ENCODE data around the gene PSMD13.

DNA sequence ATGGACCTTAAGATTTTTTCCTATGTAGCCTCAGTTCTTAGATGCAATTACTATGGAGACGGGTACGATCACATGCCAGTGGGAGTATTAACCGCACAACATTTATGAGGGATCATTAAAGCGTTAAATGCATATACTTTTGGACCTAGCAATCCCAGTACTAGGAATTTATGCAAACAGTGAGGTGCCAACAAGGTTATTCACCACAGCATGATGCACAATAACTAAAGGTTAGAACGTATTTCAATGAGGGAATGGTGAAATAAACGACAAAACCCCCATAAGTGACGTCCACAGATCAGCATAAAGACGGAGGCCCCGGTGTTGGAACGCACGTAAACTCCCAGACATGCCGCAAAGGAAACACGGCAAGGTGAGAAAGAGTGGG lies 1.2 kb upstream of the PSMD13 start:
- TF ChIP-seq, protein P1, sequence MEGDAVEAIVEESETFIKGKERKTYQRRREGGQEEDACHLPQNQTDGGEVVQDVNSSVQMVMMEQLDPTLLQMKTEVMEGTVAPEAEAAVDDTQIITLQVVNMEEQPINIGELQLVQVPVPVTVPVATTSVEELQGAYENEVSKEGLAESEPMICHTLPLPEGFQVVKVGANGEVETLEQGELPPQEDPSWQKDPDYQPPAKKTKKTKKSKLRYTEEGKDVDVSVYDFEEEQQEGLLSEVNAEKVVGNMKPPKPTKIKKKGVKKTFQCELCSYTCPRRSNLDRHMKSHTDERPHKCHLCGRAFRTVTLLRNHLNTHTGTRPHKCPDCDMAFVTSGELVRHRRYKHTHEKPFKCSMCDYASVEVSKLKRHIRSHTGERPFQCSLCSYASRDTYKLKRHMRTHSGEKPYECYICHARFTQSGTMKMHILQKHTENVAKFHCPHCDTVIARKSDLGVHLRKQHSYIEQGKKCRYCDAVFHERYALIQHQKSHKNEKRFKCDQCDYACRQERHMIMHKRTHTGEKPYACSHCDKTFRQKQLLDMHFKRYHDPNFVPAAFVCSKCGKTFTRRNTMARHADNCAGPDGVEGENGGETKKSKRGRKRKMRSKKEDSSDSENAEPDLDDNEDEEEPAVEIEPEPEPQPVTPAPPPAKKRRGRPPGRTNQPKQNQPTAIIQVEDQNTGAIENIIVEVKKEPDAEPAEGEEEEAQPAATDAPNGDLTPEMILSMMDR (IDR thresholded peaks at IDR 0.05 in 2 of 3, conservative IDR thresholded peaks at IDR 0.05 in 1 of 3; ENCODE audit: borderline replicate concordance in 1 of 3, insufficient read depth in 1 of 3, low read depth in 2 of 3, low read length in 2 of 3) = no peak
- TF ChIP-seq, protein P2, sequence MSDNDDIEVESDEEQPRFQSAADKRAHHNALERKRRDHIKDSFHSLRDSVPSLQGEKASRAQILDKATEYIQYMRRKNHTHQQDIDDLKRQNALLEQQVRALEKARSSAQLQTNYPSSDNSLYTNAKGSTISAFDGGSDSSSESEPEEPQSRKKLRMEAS (IDR thresholded peaks at IDR 0.05) = no peak
- TF ChIP-seq, protein P3, sequence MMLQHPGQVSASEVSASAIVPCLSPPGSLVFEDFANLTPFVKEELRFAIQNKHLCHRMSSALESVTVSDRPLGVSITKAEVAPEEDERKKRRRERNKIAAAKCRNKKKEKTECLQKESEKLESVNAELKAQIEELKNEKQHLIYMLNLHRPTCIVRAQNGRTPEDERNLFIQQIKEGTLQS (IDR thresholded peaks at IDR 0.05) = no peak
- no peak for TF ChIP-seq RAD21 (IDR thresholded peaks at IDR 0.05; ENCODE audit: low read depth)
- no peak for TF ChIP-seq EZH2phosphoT487 (IDR thresholded peaks at IDR 0.05; ENCODE audit: borderline replicate concordance)
- no peak for TF ChIP-seq POLR2A (IDR thresholded peaks at IDR 0.05; ENCODE audit: borderline replicate concordance, extremely low read depth, insufficient read depth, insufficient read length)
- no peak for TF ChIP-seq SP1 (IDR thresholded peaks at IDR 0.05; ENCODE audit: low read depth)
- TF ChIP-seq, protein P4, sequence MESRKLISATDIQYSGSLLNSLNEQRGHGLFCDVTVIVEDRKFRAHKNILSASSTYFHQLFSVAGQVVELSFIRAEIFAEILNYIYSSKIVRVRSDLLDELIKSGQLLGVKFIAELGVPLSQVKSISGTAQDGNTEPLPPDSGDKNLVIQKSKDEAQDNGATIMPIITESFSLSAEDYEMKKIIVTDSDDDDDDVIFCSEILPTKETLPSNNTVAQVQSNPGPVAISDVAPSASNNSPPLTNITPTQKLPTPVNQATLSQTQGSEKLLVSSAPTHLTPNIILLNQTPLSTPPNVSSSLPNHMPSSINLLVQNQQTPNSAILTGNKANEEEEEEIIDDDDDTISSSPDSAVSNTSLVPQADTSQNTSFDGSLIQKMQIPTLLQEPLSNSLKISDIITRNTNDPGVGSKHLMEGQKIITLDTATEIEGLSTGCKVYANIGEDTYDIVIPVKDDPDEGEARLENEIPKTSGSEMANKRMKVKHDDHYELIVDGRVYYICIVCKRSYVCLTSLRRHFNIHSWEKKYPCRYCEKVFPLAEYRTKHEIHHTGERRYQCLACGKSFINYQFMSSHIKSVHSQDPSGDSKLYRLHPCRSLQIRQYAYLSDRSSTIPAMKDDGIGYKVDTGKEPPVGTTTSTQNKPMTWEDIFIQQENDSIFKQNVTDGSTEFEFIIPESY (IDR thresholded peaks at IDR 0.05; ENCODE audit: extremely low read depth, insufficient replicate concordance, low read length) = no peak
- no peak for TF ChIP-seq TCF7L2 (IDR thresholded peaks at IDR 0.05; ENCODE audit: borderline replicate concordance, extremely low read depth, insufficient read depth, insufficient read length)
- TF ChIP-seq ZNF274 (IDR thresholded peaks at IDR 0.05; ENCODE audit: low read depth, low read length) = no peak
- TF ChIP-seq JUND (IDR thresholded peaks at IDR 0.05) = no peak
- no peak for TF ChIP-seq EZH2 (IDR thresholded peaks at IDR 0.05)

Data from HCT116 (cell line).